ENCODE results near the gene DHCR7. TPM values are rescaled to one million over a fixed set of nuclear protein-coding genes. Genes with fewer than 3 reads are reported as not detected.

Gene DHCR7
- total and polyA plus RNA-seq, 2 experiments from 2014 or later, result 84.0 to 166 TPM

GRCh38 chr11:71474141-71474770 is 26.1 kb upstream of the DHCR7 start:
- Mint-ChIP-seq H3K4me3 (no peak overlapping the region), H3K36me3 (ENCODE audit: low read depth) (peaks cover 47% of the 10 kb centered on the region), H3K4me1 (peaks cover 16% of the 10 kb centered on the region), H3K9me3 (peaks cover 7% of the 10 kb centered on the region), H3K27ac (no peak overlapping the region; the same call in 1 of the 2 replicates), H3K27me3 (ENCODE audit: insufficient read depth, low read depth, poor library complexity) (peaks cover 4% of the 10 kb centered on the region)
- no peak overlapping the region for H3K4me3 ChIP-seq
- no peak overlapping the region for H2AFZ ChIP-seq
- no peaks in the 10 kb centered on the region for H3K4me1 ChIP-seq (ENCODE audit: insufficient read depth)
- ATAC-seq (no peak), DNase-seq (ENCODE audit: low spot score) (no peak)
- H3K27me3 ChIP-seq (ENCODE audit: insufficient read depth), result no peaks in the 10 kb centered on the region
- peaks cover 6% of the 10 kb centered on the region; the same call in 1 of the 2 replicates for H3K36me3 ChIP-seq (ENCODE audit: insufficient read depth)
- H4K20me1 ChIP-seq (replicated peaks; ENCODE audit: insufficient read depth), result no peaks in the 10 kb centered on the region
- H3K27ac ChIP-seq (ENCODE audit: low read depth), result no peak overlapping the region
- H3F3A ChIP-seq (replicated peaks; ENCODE audit: low read depth), result no peaks in the 10 kb centered on the region
- no peak for TF ChIP-seq NANOG (IDR thresholded peaks at IDR 0.05; ENCODE audit: borderline replicate concordance)
- no peak for TF ChIP-seq REST (IDR thresholded peaks at IDR 0.05; ENCODE audit: unreplicated experiment)
- TF ChIP-seq POLR2AphosphoS5 (IDR thresholded peaks at IDR 0.05; ENCODE audit: low read depth), result no peak
- H3K9me2 ChIP-seq (ENCODE audit: insufficient read depth), result no peaks in the 10 kb centered on the region
- H3K4me2 ChIP-seq, result no peak overlapping the region
- H3K79me2 ChIP-seq (replicated peaks; ENCODE audit: insufficient read depth), result no peaks in the 10 kb centered on the region

- no peaks in the 10 kb centered on the region for H3K9me2 ChIP-seq (ENCODE audit: insufficient read depth)
- DNase-seq (ENCODE audit: low spot score) (no peak), ATAC-seq (no peak)
- H3K36me3 ChIP-seq (ENCODE audit: insufficient read depth), result peaks cover 10% of the 10 kb centered on the region; the same call in 1 of the 2 replicates
- H3K4me1 Mint-ChIP-seq, result peaks cover 16% of the 10 kb centered on the region
- H3K79me2 ChIP-seq (replicated peaks; ENCODE audit: insufficient read depth), result no peaks in the 10 kb centered on the region
- H3K36me3 Mint-ChIP-seq (ENCODE audit: low read depth), result peaks cover 52% of the 10 kb centered on the region
- H3K27me3 ChIP-seq (ENCODE audit: insufficient read depth), result no peaks in the 10 kb centered on the region
- H3K4me1 ChIP-seq (ENCODE audit: insufficient read depth), result no peaks in the 10 kb centered on the region
- H3F3A ChIP-seq (replicated peaks; ENCODE audit: low read depth), result no peaks in the 10 kb centered on the region
- H3K4me2 ChIP-seq, result no peak overlapping the region
- H3K9me3 Mint-ChIP-seq, result peaks cover 12% of the 10 kb centered on the region
- no peaks in the 10 kb centered on the region for H4K20me1 ChIP-seq (replicated peaks; ENCODE audit: insufficient read depth)
- H3K4me3 Mint-ChIP-seq, result no peak overlapping the region
- peaks cover 4% of the 10 kb centered on the region for H3K27me3 Mint-ChIP-seq (ENCODE audit: insufficient read depth, low read depth, poor library complexity)
- no peak overlapping the region for H3K4me3 ChIP-seq
- no peak overlapping the region for H2AFZ ChIP-seq
- H3K27ac ChIP-seq (ENCODE audit: low read depth), result no peak overlapping the region
- H3K27ac Mint-ChIP-seq, result no peak overlapping the region
- TF ChIP-seq ETS1 (IDR thresholded peaks at IDR 0.05) (no peak), ZNF462 (CRISPR knock-in tag; IDR thresholded peaks at IDR 0.05) (no peak), REST (IDR thresholded peaks at IDR 0.05; ENCODE audit: unreplicated experiment) (no peak), JUNB (IDR thresholded peaks at IDR 0.05; ENCODE audit: unreplicated experiment) (no peak), EZH2phosphoT487 (IDR thresholded peaks at IDR 0.05; ENCODE audit: unreplicated experiment) (no peak)
Observed at GRCh38 chr11:71473793-71474080, 25.5 kb upstream of the DHCR7 start.

All from GM23338 (cell line).